ENCODE data around the gene ARHGEF28.

- TF ChIP-seq, protein P1, sequence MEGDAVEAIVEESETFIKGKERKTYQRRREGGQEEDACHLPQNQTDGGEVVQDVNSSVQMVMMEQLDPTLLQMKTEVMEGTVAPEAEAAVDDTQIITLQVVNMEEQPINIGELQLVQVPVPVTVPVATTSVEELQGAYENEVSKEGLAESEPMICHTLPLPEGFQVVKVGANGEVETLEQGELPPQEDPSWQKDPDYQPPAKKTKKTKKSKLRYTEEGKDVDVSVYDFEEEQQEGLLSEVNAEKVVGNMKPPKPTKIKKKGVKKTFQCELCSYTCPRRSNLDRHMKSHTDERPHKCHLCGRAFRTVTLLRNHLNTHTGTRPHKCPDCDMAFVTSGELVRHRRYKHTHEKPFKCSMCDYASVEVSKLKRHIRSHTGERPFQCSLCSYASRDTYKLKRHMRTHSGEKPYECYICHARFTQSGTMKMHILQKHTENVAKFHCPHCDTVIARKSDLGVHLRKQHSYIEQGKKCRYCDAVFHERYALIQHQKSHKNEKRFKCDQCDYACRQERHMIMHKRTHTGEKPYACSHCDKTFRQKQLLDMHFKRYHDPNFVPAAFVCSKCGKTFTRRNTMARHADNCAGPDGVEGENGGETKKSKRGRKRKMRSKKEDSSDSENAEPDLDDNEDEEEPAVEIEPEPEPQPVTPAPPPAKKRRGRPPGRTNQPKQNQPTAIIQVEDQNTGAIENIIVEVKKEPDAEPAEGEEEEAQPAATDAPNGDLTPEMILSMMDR (IDR thresholded peaks at IDR 0.05; ENCODE audit: low read length): no peak
- TF ChIP-seq EZH2 (optimal IDR thresholded peaks at IDR 0.05; ENCODE audit: low read depth, low read length): no peak
- TF ChIP-seq EZH2phosphoT487 (IDR thresholded peaks at IDR 0.05; ENCODE audit: low read length): no peak
These were observed 334.4 kb downstream of the ARHGEF28 start for GRCh38 chr5:73960426-73960825.
